MM.1S (cell line): Measurements from ENCODE around the gene RSPH6A.
"Not testable (repeated sequence)": the region's sequence is repeated elsewhere in the genome, so short reads cannot be mapped to it uniquely, and the experiment has no call there.

Source experiments
- DNase-seq: peaks from one replicate; pipeline ENCODE4 v3.0.0-alpha.2; 2015
- H2AFZ ChIP-seq: fragments of 300-600 bp; sonication (generic); 2 replicates; pipeline ENCODE4 v1.6.0; 2016; ENCODE audit warnings: antibody characterized with exemption, low read length
- H3F3A ChIP-seq: fragments of 300-600 bp; sonication (generic); 2 replicates; pipeline ENCODE4 v1.6.1; 2016; ENCODE audit warnings: mild to moderate bottlenecking, antibody characterized with exemption, low read length, moderate library complexity, mixed read lengths; ENCODE audit not compliant: insufficient read depth
- H3K27ac ChIP-seq: fragments of 300-600 bp; sonication (generic); 2 replicates; pipeline ENCODE4 v1.5.1; 2016; ENCODE audit warnings: mild to moderate bottlenecking, low read length
- H3K27me3 ChIP-seq: fragments of 300-600 bp; sonication (generic); replicated peaks from 2 replicates; pipeline ENCODE4 v1.6.0; 2016; ENCODE audit warnings: low read length; ENCODE audit not compliant: insufficient read depth
- H3K36me3 ChIP-seq: fragments of 300-600 bp; sonication (generic); replicated peaks from 2 replicates; pipeline ENCODE4 v1.6.1; 2016; ENCODE audit warnings: mild to moderate bottlenecking, low read length, mixed read lengths; ENCODE audit not compliant: insufficient read depth
- H3K4me1 ChIP-seq: fragments of 300-600 bp; sonication (generic); 2 replicates; pipeline ENCODE4 v1.6.1; 2016; ENCODE audit warnings: low read length, mixed read lengths
- H3K4me2 ChIP-seq: fragments of 300-600 bp; sonication (generic); 2 replicates; pipeline ENCODE4 v1.6.0; 2016; ENCODE audit warnings: low read depth, low read length
- H3K4me3 ChIP-seq: fragments of 300-600 bp; sonication (generic); 2 replicates; pipeline ENCODE4 v1.5.1; 2016; ENCODE audit warnings: low read length, mixed read lengths
- H3K79me2 ChIP-seq: fragments of 300-600 bp; sonication (generic); 2 replicates; pipeline ENCODE4 v1.6.1; 2016; ENCODE audit warnings: mixed run types, low read length, mixed read lengths
- H3K9ac ChIP-seq: fragments of 300-600 bp; sonication (generic); 2 replicates; pipeline ENCODE4 v1.6.1; 2016; ENCODE audit warnings: low read length, mixed read lengths
- H3K9me2 ChIP-seq: fragments of 300-600 bp; sonication (generic); replicated peaks from 2 replicates; pipeline ENCODE4 v1.6.1; 2016; ENCODE audit warnings: mild to moderate bottlenecking, low read length, mixed read lengths; ENCODE audit not compliant: insufficient read depth
- H3K9me3 ChIP-seq: fragments of 300-600 bp; sonication (generic); replicated peaks from 2 replicates; pipeline ENCODE4 v1.6.1; 2016; ENCODE audit warnings: mild to moderate bottlenecking, low read length, mixed read lengths; ENCODE audit not compliant: insufficient read depth
- H4K20me1 ChIP-seq: fragments of 300-600 bp; sonication (generic); 2 replicates; pipeline ENCODE4 v1.6.1; 2016; ENCODE audit warnings: mild to moderate bottlenecking, low read length, moderate library complexity, mixed read lengths; ENCODE audit not compliant: insufficient read depth
- EZH2 ChIP-seq: fragments of 300-600 bp; sonication (generic); optimal IDR thresholded peaks from 2 replicates; pipeline ENCODE3; 2017; ENCODE audit warnings: low read depth, mild to moderate bottlenecking, antibody characterized with exemption, low read length, mixed read lengths
- EZH2phosphoT487 ChIP-seq: fragments of 300-600 bp; sonication (generic); IDR thresholded peaks from 2 replicates; pipeline ENCODE4 v1.6.1; 2018; ENCODE audit warnings: antibody characterized with exemption, low read length
- TF ChIP-seq, protein P1 (sequence below): fragments of 300-600 bp; sonication (generic); IDR thresholded peaks from 2 replicates; pipeline ENCODE4 v1.5.1; 2016; ENCODE audit warnings: antibody characterized with exemption, low read length, mixed read lengths

RSPH6A gene

DNA sequence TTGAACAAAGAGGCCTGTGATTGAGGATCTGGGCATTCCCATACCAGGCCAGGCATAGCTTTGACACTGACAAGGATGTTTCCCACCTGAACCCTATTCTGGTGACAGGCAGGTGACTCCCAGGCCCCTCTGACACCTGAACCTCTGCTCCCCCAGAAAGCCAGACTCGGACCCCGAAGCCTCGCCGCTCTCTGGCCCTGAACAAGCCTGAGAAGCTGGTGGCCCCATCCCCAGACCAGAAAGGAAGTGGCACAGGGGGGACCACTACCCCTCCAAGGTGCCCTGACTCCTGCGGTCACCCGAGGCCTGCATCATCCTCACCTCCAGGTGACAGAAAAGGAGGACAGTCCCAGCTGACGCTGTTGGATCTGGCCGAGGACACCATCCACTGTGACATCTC, 60.8 kb downstream of the RSPH6A start:
- Histone ChIP-seq H2AFZ (no peak overlapping the region), H3K79me2 (no peaks in the 10 kb centered on the region), H3K9ac (no peak overlapping the region), H4K20me1 (no peaks in the 10 kb centered on the region), H3K36me3 (no peaks in the 10 kb centered on the region), H3K4me1 (no peaks in the 10 kb centered on the region), H3F3A (no peaks in the 10 kb centered on the region), H3K27me3 (no peaks in the 10 kb centered on the region), H3K9me3 (no peaks in the 10 kb centered on the region), H3K9me2 (no peaks in the 10 kb centered on the region), H3K4me3 (no peak overlapping the region), H3K27ac (no peak overlapping the region), H3K4me2 (no peak overlapping the region)
- no peak for DNase-seq
- TF ChIP-seq EZH2phosphoT487 = no peak
- TF ChIP-seq, protein P1, sequence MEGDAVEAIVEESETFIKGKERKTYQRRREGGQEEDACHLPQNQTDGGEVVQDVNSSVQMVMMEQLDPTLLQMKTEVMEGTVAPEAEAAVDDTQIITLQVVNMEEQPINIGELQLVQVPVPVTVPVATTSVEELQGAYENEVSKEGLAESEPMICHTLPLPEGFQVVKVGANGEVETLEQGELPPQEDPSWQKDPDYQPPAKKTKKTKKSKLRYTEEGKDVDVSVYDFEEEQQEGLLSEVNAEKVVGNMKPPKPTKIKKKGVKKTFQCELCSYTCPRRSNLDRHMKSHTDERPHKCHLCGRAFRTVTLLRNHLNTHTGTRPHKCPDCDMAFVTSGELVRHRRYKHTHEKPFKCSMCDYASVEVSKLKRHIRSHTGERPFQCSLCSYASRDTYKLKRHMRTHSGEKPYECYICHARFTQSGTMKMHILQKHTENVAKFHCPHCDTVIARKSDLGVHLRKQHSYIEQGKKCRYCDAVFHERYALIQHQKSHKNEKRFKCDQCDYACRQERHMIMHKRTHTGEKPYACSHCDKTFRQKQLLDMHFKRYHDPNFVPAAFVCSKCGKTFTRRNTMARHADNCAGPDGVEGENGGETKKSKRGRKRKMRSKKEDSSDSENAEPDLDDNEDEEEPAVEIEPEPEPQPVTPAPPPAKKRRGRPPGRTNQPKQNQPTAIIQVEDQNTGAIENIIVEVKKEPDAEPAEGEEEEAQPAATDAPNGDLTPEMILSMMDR = no peak

DNA sequence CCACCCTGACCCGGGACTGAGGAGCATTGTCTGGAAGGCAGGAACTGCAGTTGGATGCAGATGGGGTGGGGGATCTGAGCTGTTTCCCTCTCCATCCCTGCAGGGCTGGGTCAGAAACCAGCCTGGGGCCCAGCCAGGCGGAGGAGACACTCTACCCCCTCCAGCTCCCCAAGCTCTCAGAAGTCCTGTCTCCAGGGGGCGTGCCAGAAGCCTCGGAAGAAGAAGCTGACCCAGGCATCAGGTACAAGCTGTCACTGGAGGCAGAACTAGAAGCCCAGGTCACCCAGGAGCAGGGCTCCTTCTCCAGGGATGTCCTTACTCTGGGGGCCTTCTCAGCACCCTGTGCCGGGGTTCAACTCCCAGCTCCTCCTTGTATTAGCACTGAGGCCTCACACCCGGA, 61.6 kb downstream of the RSPH6A start:
- H2AFZ ChIP-seq = no peak overlapping the region
- no peak for TF ChIP-seq EZH2phosphoT487
- TF ChIP-seq, protein P1 = no peak
- no peak for TF ChIP-seq EZH2
- H3K36me3 ChIP-seq = no peaks in the 10 kb centered on the region
- no peaks in the 10 kb centered on the region for H3K79me2 ChIP-seq
- H3K9ac ChIP-seq = no peak overlapping the region
- H3K27ac ChIP-seq = no peak overlapping the region
- DNase-seq = no peak
- no peaks in the 10 kb centered on the region for H4K20me1 ChIP-seq
- H3K9me2 ChIP-seq = no peaks in the 10 kb centered on the region
- H3K9me3 ChIP-seq = no peaks in the 10 kb centered on the region
- no peaks in the 10 kb centered on the region for H3F3A ChIP-seq
- no peak overlapping the region for H3K4me3 ChIP-seq
- H3K4me1 ChIP-seq = no peaks in the 10 kb centered on the region
- H3K4me2 ChIP-seq = no peak overlapping the region
- no peaks in the 10 kb centered on the region for H3K27me3 ChIP-seq

DNA sequence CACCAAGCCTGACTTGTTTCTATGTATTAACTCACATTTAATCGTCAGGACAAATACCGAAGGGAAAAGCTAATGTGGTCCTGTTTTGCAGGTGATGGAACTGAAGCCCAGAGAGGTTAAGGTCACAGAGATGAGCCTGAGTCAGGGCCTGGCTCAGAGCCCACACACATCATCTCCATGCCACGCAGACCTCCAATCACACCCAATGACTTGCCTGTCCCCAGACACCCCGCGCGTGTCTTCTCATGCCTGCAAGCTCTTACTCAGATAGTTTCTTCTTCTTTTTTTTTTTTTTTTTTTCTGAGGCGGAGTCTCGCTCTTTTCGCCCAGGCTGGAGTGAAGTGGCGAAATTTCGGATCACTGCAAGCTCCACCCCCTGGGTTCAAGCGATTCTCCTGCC, 62.5 kb downstream of the RSPH6A start:
- Histone ChIP-seq H3K9me3 (no peaks in the 10 kb centered on the region), H3K36me3 (no peaks in the 10 kb centered on the region), H3K27me3 (0 out of 2 replicates have a peak, but pooled peaks cover under 1% of the 10 kb centered on the region), H4K20me1 (no peaks in the 10 kb centered on the region), H3K9me2 (no peaks in the 10 kb centered on the region), H3K4me3 (no peak overlapping the region), H2AFZ (no peak overlapping the region), H3F3A (no peaks in the 10 kb centered on the region), H3K4me1 (no peaks in the 10 kb centered on the region), H3K4me2 (no peak overlapping the region), H3K9ac (no peak overlapping the region), H3K27ac (no peak overlapping the region), H3K79me2 (no peaks in the 10 kb centered on the region)
- DNase-seq = no peak
- TF ChIP-seq EZH2 (no peak), EZH2phosphoT487 (no peak)
- TF ChIP-seq, protein P1 = no peak

DNA sequence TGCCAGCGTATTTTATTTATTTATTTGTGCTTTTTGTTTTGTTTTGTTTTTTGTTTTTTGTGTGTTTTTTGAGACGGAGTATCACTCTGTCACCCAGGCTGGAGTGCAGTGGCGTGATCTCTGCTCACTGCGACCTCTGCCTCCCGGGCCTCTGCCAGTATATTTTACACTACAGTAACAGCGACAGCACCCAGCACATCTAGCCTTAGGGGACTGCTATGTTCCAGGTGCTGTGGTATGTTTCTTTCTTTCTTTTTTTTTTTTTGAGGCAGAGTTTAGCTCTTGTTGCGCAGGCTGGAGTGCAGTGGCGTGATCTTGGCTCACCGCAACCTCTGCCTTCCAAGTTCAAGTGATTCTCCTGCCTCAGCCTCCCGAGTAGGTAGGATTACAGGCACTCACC, 63.6 kb downstream of the RSPH6A start:
- H3K27ac ChIP-seq, H3K9me3 ChIP-seq, H3K27me3 ChIP-seq, H3K4me3 ChIP-seq, H3K9me2 ChIP-seq, H3K79me2 ChIP-seq, H2AFZ ChIP-seq, H3K4me2 ChIP-seq, H3K9ac ChIP-seq, DNase-seq, H3K4me1 ChIP-seq, H4K20me1 ChIP-seq, H3K36me3 ChIP-seq, H3F3A ChIP-seq: not testable (repeated sequence)
